IPS-18a (cell line): ENCODE measurements around the gene HTRA3.
"Not testable (repeated sequence)": the region's sequence is repeated elsewhere in the genome, so short reads cannot be mapped to it uniquely, and the experiment has no call there.

Source experiments
- H3K27ac ChIP-seq: one replicate; pipeline ENCODE4 v1.5.1; 2013; ENCODE audit warnings: low read length
- H3K27me3 ChIP-seq: one replicate; pipeline ENCODE4 v1.6.1; 2013; ENCODE audit warnings: mild to moderate bottlenecking, low read length; ENCODE audit not compliant: control insufficient read depth, insufficient read depth
- H3K36me3 ChIP-seq: one replicate; pipeline ENCODE4 v1.6.1; 2013; ENCODE audit warnings: low read depth, low read length; ENCODE audit not compliant: control insufficient read depth
- H3K4me1 ChIP-seq: one replicate; pipeline ENCODE4 v1.6.1; 2013; ENCODE audit warnings: low read depth, low read length; ENCODE audit not compliant: control insufficient read depth
- H3K4me3 ChIP-seq: one replicate; pipeline ENCODE4 v1.5.1; 2013; ENCODE audit warnings: low read length
- H3K9ac ChIP-seq: one replicate; pipeline ENCODE4 v1.6.1; 2013; ENCODE audit warnings: mild to moderate bottlenecking, low read length, moderate library complexity
- H3K9me3 ChIP-seq: one replicate; pipeline ENCODE4 v1.6.1; 2013; ENCODE audit warnings: low read depth, low read length; ENCODE audit not compliant: control insufficient read depth

The HTRA3 gene

DNA sequence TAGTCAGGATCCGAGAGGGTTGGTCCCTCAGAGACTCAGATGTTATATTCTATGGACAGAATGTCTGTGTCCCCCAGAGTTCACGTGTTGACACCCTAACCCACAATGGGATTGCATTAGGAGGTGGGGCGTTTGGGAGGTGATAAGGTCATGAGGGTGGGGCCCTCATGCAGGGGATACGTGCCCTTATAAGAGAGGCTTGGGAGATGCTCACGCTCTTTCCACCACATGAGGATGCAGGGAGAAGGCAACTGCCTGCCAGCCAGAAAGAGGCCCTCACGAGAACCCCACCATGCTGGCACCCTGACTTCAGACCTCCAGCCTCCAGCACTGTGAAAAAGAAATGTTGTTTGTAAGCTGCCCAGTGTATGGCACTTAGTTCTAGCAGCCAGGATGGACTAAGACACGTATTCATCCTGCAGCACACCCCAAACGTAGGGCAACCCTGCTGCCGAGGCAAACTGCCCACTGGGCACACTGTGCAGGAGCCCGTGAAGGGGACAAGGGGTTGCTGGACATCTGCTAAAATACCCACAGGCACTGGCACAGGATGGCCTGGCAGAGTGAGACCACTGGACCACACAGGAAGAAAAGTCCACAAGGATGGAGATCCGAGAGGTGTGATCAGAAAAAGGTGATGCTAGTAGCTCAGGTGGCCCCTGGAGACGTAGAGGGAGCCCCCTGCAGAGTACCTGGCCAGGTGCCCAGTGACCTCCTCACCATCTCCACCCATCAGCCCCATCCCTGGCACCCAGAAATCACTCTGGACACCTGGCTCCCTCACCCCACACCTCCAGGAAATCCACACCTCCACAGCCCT is 62.7 kb downstream of the HTRA3 start:
- Histone ChIP-seq H3K4me1 (no peaks in the 10 kb centered on the region), H3K27ac (no peak overlapping the region), H3K9ac (no peak overlapping the region), H3K27me3 (no peaks in the 10 kb centered on the region), H3K9me3 (no peaks in the 10 kb centered on the region), H3K36me3 (no peaks in the 10 kb centered on the region), H3K4me3 (no peak overlapping the region)

DNA sequence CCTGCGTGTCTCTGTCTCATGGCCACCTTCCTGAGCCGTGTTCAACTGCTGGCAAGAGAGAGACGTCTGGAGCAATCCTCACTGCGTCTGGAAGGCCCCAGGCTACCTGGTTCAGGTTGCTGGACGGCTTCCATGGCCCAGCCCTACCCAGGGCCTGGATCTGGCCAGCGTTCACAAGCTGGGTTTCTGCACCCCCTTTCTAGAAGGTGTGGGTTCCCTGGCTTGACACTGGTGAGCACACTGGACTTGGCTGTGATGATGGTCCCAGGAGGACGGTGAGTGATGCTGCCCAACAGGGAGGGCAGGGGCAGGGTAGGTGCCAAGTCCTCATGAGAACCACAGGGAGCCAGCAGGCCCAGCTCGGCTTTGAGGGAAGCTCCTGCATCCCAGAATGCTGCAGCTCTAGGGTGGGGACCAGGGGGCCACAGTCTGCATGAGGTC is 63.4 kb downstream of the HTRA3 start:
- Histone ChIP-seq H3K36me3 (no peaks in the 10 kb centered on the region), H3K4me1 (no peaks in the 10 kb centered on the region), H3K9me3 (no peaks in the 10 kb centered on the region), H3K4me3 (no peak overlapping the region), H3K27ac (no peak overlapping the region), H3K9ac (no peak overlapping the region), H3K27me3 (no peaks in the 10 kb centered on the region)

DNA sequence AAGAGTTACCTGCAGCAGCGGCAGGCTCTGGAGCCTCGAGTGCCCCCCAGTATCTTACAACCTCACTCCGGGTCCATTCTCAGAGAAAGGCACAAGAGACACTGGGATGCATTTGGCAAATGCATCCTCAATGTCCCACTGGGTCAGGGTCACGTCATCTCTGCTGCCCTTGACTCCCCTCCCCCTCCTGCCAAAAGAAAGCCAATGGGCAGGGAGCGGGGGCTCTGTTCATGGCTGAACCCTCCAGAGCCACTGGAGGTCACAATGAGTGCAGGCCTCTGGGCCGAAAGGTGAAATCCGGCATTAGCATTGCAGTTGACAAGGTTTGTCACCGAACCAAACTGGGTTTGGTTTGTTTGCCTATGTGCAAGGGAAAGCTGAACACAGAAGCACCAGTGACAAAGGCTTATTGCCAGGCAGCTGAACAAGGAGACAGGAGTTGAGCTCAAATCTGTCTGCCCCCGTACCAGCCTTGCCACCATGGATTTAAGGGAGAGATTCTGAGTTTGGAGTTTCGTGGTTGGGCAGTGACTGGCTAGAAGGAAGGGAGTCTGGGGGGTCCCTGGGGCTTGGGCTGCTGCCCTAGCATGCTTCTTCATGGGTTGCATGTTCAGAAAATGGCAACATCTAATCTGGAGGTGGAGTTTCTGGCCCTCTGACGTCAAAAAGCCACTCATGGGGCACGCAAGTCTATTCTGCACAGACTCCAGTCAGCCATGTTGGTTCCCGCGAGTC is 64.3 kb downstream of the HTRA3 start:
- H3K27me3 ChIP-seq: no peaks in the 10 kb centered on the region
- no peak overlapping the region for H3K4me3 ChIP-seq
- H3K4me1 ChIP-seq: no peaks in the 10 kb centered on the region

GRCh38 chr4:8334786-8335460 is 65.4 kb downstream of the HTRA3 start:
- Histone ChIP-seq H3K9ac (no peak overlapping the region), H3K9me3 (no peaks in the 10 kb centered on the region), H3K27me3 (no peaks in the 10 kb centered on the region), H3K36me3 (no peaks in the 10 kb centered on the region), H3K4me1 (no peaks in the 10 kb centered on the region), H3K4me3 (no peak overlapping the region), H3K27ac (no peak overlapping the region)

More for the DNA sequence above, 64.3 kb downstream of the HTRA3 start:
- Histone ChIP-seq H3K36me3 (no peaks in the 10 kb centered on the region), H3K9ac (no peak overlapping the region), H3K27ac (no peak overlapping the region), H3K9me3 (no peaks in the 10 kb centered on the region)

GRCh38 chr4:8335848-8336247 is 66.3 kb downstream of the HTRA3 start:
- H3K27ac ChIP-seq: no peak overlapping the region
- no peaks in the 10 kb centered on the region for H3K27me3 ChIP-seq
- H3K4me3 ChIP-seq: no peak overlapping the region
- H3K9me3 ChIP-seq: no peaks in the 10 kb centered on the region
- H3K9ac ChIP-seq: no peak overlapping the region
- no peaks in the 10 kb centered on the region for H3K36me3 ChIP-seq
- H3K4me1 ChIP-seq: no peaks in the 10 kb centered on the region

- Histone ChIP-seq H3K9me3 (no peaks in the 10 kb centered on the region), H3K36me3 (no peaks in the 10 kb centered on the region), H3K4me1 (no peaks in the 10 kb centered on the region), H3K27ac (no peak overlapping the region), H3K27me3 (no peaks in the 10 kb centered on the region), H3K4me3 (no peak overlapping the region), H3K9ac (no peak overlapping the region)
Measured at GRCh38 chr4:8336412-8337075, 67.0 kb downstream of the HTRA3 start.

DNA sequence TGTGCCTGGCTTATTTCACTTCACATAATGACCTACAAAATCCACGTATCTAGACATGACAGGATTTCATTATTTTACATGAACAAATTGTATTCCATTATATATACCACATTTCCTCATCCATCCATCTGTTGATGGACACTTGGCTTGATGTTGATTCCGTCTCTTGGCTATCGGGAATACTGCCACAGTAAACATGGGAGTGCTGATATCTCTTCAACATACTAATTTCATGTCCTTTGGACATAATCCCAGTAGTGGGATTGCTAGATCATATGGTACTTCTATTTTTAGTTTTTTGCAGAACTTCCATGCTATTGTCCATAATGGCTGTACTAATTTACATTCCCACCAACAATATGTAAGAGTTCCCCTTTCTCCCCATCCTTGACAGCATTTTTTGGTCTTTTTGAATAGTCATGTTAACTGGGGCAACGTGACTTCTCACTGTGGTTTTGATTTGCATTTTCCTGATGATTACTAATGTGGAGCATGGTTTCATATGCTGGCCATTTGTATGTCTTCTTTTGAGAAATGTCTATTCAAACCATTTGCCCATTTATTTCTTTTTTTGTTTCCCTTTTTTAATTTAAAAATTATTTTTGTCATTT is 68.9 kb downstream of the HTRA3 start:
- Histone ChIP-seq H3K36me3 (no peaks in the 10 kb centered on the region), H3K4me1 (peaks cover 2% of the 10 kb centered on the region), H3K4me3 (no peak overlapping the region), H3K9me3 (no peaks in the 10 kb centered on the region), H3K9ac (no peak overlapping the region), H3K27ac (no peak overlapping the region), H3K27me3 (no peaks in the 10 kb centered on the region)

DNA sequence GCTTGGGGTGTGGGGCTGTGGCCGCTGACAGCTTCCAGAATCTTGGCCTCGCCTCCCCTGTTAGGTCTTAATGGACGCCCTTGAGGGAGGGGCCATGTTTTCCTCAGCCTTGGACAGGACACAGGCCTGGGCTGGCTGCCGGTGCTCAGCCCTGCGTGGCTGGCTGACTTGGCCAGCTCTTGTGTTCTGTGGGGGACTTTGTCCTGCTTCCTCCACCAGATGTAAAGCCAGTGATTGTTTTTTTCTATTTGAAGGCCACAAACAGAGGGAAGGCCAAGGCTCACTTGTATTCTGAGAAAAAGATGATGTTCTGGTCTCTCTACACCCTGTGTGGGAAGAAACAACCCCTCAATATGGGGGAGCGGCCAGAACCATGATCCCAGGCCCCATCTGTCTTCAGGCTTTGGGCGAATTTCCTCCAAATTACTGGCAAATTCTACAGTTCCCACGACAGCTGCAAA is 71.3 kb downstream of the HTRA3 start:
- H3K4me3 ChIP-seq: no peak overlapping the region
- no peaks in the 10 kb centered on the region for H3K27me3 ChIP-seq
- no peak overlapping the region for H3K27ac ChIP-seq
- H3K9ac ChIP-seq: no peak overlapping the region
- H3K36me3 ChIP-seq: no peaks in the 10 kb centered on the region
- peaks cover 2% of the 10 kb centered on the region for H3K4me1 ChIP-seq
- H3K9me3 ChIP-seq: no peaks in the 10 kb centered on the region

- H3K4me3 ChIP-seq, H3K4me1 ChIP-seq, H3K9me3 ChIP-seq, H3K27me3 ChIP-seq, H3K36me3 ChIP-seq, H3K9ac ChIP-seq, H3K27ac ChIP-seq: not testable (repeated sequence)
Measured at GRCh38 chr4:8341281-8341680, 71.7 kb downstream of the HTRA3 start.

GRCh38 chr4:8341691-8342090 is 72.1 kb downstream of the HTRA3 start:
- Histone ChIP-seq H3K27me3 (no peaks in the 10 kb centered on the region), H3K9me3 (no peaks in the 10 kb centered on the region), H3K4me1 (peaks cover 2% of the 10 kb centered on the region), H3K27ac (no peak overlapping the region), H3K36me3 (no peaks in the 10 kb centered on the region), H3K4me3 (no peak overlapping the region), H3K9ac (no peak overlapping the region)
